Muscle of leg (tissue), 11 donors: ENCODE data around the gene PLOD3. TPM values are rescaled to one million over a fixed set of nuclear protein-coding genes. Genes with fewer than 3 reads are reported as not detected.
A peak's percentile ranks its signal among the peaks of the same experiment; 100 is the strongest.

Source experiments
- DNase-seq: peaks from one replicate; pipeline ENCODE4 v3.0.0; 2013
- H3K27ac ChIP-seq: one replicate; pipeline ENCODE4 v1.5.1; 2013; ENCODE audit warnings: mild to moderate bottlenecking, low read length, control low read depth
- H3K27me3 ChIP-seq: one replicate; pipeline ENCODE4 v1.6.1; 2013; ENCODE audit warnings: low read length; ENCODE audit not compliant: control insufficient read depth, insufficient read depth
- H3K36me3 ChIP-seq: one replicate; pipeline ENCODE4 v1.6.1; 2013; ENCODE audit warnings: low read length; ENCODE audit not compliant: control insufficient read depth, insufficient read depth
- H3K4me1 ChIP-seq: one replicate; pipeline ENCODE4 v1.6.1; 2013; ENCODE audit warnings: low read length; ENCODE audit not compliant: control insufficient read depth, insufficient read depth
- H3K4me3 ChIP-seq: one replicate; pipeline ENCODE4 v1.5.1; 2013; ENCODE audit warnings: low read length, control low read depth
- H3K9me3 ChIP-seq: replicated peaks from 2 replicates; pipeline ENCODE4 v1.6.1; 2013; ENCODE audit warnings: low read depth, low read length; ENCODE audit not compliant: control insufficient read depth
- WGBS: methylation state at CpG from one replicate; pipeline ENCODE4 v1.1.5; 2013; ENCODE audit warnings: missing lambda C conversion rate; ENCODE audit not compliant: insufficient coverage; 5-methylcytosine and 5-hydroxymethylcytosine counted together
- polyA plus RNA-seq, 8 donors: library from polyadenylated mRNA; unstranded; fragments of 120-200 nt; gene quantifications; one replicate each; pipeline versions ENCODE4 v1.2.1 to v1.2.3, GENCODE V29; 2013; ENCODE audit warnings: inconsistent platforms in 1 of 8, low replicate concordance in 1 of 8; ENCODE audit not compliant: insufficient read length in 8 of 8, insufficient read depth in 1 of 8
- total RNA-seq: library from RNA; stranded (reverse); fragments of 120-200 nt; gene quantifications from one replicate; pipeline ENCODE4 v1.2.4, GENCODE V29; 2013

Gene PLOD3
- total and polyA plus RNA-seq, 9 donors, result 24.8 to 78.2 (median 51.0) TPM

DNA sequence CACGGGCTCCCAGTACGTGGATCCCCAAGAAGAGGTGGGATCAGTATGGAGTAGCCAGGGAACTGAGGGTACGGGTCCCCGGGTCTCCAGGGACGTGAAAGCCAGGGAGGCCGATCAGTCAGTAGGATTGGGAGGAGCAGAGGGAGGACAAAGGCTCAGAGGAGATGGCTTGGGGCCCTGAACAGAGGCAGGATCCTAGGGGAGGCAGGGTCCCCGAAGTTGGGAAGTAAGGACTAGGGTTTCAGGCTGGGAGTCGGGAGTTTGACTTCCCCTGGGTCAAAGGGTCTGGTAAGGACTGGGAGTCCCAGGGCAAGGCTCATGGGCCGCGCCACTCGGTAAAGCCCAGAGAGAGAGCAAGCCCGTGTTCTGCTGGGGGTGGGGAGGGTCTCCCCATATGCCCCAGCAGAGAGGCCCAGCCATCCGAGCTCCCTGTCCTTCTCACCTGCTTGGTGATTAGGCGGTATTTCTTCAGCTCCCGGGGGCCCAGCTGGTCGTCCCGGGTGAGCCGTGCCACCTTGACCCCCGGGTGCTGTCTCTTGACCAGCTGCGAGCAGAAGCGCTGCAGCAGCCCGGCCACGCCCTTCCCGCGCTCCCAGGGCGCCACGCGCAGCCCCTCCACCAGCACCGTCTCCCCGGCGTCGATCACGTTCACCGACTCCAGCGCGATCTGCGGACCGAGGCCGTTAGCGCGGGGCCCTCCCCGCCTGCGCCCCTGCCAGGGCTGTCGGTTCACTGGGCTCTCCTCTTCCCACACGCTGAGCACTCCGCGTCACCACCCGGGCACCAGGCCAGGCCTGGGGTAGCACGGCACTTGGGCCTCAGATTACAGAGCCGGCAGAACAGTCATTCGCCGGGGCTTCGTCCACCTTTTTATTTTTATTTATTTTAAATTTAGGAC, 44.3 kb downstream of the PLOD3 start:
- H3K9me3 ChIP-seq, result no peaks in the 10 kb centered on the region
- no peak overlapping the region for H3K4me3 ChIP-seq
- H3K36me3 ChIP-seq, result no peaks in the 10 kb centered on the region
- WGBS, result under 1% methylated on average over 44 of the region's 53 CpGs
- H3K27ac ChIP-seq, result no peak overlapping the region
- peaks cover 100% of the 10 kb centered on the region for H3K27me3 ChIP-seq
- peak; percentile 37 for DNase-seq
- H3K4me1 ChIP-seq, result peaks cover 22% of the 10 kb centered on the region

DNA sequence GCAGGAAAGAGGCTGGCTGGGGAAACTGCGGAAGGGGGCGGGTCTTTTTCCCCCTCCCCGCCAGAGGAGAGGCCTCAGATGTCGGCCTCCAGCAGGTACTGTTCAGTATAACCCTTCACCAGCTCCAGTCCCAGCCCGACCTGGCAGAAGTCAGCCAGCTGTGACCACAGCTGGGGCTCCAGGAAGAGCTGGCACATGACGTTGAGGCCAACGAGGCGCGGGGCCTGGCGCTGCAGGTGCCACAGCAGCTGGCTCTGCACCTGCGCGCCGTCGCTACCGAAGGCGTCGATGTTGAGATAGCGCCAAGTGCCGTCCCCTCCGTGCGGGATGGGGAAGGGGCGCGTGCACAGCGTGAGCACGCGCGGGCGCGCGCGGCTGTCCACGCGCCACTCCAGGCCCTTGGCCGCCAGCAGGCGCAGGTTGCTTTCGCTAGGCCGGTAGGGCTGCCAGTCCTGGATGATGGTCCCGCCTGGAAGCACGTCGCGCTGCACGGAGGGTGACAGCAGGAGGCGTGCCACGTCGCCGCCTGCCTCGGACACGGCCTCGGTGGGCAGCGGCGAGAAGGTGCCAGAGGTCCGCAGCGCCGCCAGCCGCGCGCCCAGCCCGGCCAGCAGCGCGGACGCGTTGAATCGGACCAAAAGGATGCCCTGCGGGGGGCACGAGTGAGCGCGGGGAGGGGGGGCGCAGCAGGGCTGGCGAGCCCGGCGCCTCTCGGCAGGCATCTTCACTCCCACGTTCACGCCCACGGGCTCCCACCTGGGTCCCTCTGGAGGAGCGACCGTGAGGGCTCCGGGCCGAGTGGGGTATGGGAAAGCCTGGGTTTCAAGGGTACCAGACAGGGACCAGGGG, 45.2 kb downstream of the PLOD3 start:
- no peak for DNase-seq
- Histone ChIP-seq H3K4me1 (peaks cover 22% of the 10 kb centered on the region), H3K27me3 (peaks cover 100% of the 10 kb centered on the region), H3K4me3 (no peak overlapping the region), H3K9me3 (no peaks in the 10 kb centered on the region), H3K36me3 (no peaks in the 10 kb centered on the region), H3K27ac (no peak overlapping the region)
- under 1% methylated on average over 77 of the region's 79 CpGs for WGBS

DNA sequence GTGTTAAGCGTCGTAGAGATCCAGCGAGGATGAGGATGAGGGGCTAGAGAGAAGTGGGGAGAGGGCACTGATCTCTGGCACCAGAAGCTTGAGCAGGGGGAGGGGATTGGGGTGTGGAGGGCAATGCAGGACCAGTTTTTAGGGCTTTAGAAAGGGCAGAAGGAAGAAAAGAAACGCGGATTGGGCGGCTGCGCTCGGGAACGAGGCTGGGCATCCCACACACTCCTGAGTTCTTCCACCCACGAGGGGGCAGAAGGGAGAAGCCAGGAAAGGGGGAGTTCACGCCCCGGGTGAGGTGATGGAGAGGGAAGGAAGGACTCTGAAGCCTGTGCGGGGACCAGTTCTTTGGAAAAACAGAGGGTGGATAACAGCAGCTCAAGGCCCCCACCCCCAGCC, 45.9 kb downstream of the PLOD3 start:
- no peaks in the 10 kb centered on the region for H3K36me3 ChIP-seq
- H3K4me3 ChIP-seq, result no peak overlapping the region
- no peak overlapping the region for H3K27ac ChIP-seq
- peaks cover 100% of the 10 kb centered on the region for H3K27me3 ChIP-seq
- no peak for DNase-seq
- H3K9me3 ChIP-seq, result no peaks in the 10 kb centered on the region
- H3K4me1 ChIP-seq, result peaks cover 22% of the 10 kb centered on the region
- 6% methylated on average over 2 of the region's 13 CpGs for WGBS

DNA sequence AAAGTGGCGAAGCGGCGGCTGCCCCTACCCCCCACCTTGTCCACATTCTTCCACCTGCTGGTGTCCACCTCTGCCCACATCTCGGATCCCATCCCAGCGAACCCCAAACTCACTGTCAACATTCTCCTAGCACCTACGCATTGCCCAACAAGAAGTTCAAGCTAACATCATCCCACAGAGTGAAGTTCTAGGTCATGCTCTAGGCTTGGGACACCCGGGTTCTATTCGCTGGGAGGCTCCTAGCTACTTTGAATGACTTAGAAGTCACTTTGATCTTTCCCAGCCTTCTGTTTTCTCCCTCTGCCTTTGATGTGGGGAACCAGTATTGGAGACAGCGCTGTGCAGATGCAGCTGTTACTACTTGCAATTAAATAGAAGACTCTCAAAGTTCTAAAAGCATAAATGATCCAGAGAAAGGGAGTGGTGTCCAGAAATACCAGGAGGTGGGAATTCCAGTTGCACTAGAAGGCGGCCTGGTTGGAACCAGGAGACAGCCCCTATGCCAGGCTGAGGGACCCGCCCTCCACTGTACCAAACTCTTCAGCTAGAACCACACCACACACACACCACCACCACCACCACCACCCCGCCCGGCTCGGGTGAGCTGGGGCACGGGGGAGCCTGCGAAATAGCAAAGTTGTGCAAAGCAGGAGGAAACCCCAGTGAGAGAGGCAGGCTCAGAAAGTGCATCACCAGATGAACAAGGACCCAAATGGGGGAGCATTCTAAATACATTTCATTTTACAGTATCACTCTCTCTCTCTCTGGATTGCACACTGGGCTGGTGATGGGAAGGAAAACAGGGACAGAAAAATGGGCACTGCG, 46.6 kb downstream of the PLOD3 start:
- no peak for DNase-seq
- no peaks in the 10 kb centered on the region for H3K9me3 ChIP-seq
- peaks cover 24% of the 10 kb centered on the region for H3K4me1 ChIP-seq
- H3K4me3 ChIP-seq, result no peak overlapping the region
- H3K27ac ChIP-seq, result no peak overlapping the region
- peaks cover 100% of the 10 kb centered on the region for H3K27me3 ChIP-seq
- no peaks in the 10 kb centered on the region for H3K36me3 ChIP-seq
- WGBS, result 4% methylated on average over 13 of the region's 17 CpGs

DNA sequence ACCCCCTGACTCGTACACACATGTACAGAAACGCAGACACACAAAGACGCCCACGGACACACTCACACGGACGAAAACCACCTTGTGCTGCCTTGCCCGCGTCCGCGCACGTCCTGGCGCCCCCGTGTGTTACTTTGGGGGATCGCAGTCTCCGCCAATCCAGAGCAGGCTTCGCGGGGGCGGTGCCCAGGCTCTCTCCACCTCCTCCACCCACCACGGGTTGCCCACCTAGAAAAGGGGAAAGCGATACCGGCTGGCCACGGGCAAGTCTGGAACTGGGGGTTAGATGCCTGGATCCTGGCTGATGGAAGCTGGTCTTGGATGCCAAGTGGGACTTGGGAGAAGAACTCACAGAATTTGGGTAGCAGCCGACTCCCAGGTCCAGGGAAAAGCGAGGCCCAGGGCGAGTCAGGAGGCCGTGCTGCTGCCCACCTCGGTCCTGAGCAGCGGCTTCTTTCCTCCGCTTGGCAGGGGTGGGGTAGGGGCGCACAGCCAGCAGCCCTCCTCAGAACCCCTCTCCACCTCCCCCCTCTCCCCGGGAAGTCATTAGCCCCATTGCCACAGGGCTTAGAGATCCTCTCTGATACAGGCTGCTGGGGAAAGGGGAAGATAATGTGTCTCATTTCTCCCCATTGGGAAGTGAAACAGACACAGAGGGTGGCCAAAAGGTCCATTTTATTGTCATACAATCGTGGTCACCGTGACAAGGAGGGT, 47.4 kb downstream of the PLOD3 start:
- Histone ChIP-seq H3K9me3 (no peaks in the 10 kb centered on the region), H3K36me3 (no peaks in the 10 kb centered on the region), H3K4me1 (peaks cover 33% of the 10 kb centered on the region), H3K27ac (no peak overlapping the region), H3K27me3 (peaks cover 100% of the 10 kb centered on the region), H3K4me3 (no peak overlapping the region)
- 5% methylated on average over 4 of the region's 33 CpGs for WGBS
- DNase-seq, result peak; percentile 49

DNA sequence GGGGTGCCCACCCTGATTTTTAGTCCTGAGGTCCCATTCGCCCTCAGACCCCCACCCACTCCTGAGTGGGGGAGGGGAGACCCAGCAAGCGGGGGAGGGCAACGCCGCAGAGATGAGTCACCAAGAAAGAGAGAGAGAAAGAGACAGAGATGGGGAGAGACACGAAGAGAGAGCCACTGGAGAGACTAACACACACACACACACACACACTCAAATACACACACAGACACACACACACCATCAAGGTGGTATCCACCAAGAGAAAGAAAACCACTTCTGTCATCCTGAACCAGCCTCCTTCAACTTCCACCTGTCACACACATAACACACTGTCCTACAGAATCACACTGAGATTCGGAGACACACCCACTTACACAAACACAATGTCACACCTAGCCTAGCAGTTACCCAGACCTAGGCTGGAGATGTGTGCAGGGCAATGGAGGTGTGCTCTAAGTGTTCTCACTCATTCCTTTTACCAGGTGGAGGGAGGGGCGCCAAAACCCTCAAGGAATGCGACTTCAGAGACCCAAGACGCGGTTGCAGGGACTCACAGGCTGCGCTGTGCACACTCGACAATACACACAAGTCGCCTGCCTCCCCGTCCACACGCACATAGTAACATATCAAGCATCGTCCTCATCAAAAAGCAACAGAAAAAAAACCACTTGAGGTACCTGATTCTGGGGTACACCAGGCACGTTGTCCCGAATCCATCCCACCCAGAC, 48.1 kb downstream of the PLOD3 start:
- Histone ChIP-seq H3K4me1 (peaks cover 40% of the 10 kb centered on the region), H3K36me3 (no peaks in the 10 kb centered on the region), H3K4me3 (no peak overlapping the region), H3K27me3 (peaks cover 100% of the 10 kb centered on the region), H3K27ac (no peak overlapping the region), H3K9me3 (no peaks in the 10 kb centered on the region)
- 3% methylated on average over 7 of the region's 18 CpGs for WGBS
- DNase-seq, result no peak

DNA sequence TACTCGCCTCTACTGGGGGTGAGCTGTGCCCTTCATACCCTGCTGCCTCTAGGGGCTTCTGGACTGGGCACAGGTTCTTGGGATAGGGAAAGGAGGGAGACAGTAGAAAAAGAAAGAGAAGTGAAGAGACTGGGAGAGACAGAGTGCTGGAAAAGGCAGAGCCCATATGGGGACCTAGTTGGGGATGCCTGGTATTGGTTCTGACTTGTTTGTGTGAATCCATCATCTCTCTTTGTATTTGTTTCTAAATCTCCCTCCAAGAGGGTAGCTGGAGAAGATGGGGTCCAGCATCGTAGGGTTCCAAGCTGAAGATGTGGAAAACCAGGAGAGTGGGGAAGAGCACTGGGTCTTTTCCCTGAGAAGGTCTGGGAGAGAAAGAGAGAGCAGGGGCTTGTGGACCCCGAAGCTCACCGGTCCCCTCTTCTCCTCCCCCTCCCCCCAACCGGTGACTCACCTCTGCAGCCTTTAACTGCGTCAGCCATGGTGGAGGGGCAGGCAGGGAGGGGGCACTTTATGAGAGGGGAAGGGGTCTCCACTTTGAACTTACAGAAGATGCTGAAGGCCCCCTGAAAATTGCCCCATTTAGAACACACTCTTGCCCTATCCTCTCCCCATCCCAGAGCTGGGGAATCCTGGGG, 48.9 kb downstream of the PLOD3 start:
- no peaks in the 10 kb centered on the region for H3K36me3 ChIP-seq
- no peak for DNase-seq
- WGBS, result no CpG with 5 or more reads among the region's 6 CpGs
- H3K9me3 ChIP-seq, result no peaks in the 10 kb centered on the region
- H3K4me3 ChIP-seq, result no peak overlapping the region
- H3K27ac ChIP-seq, result no peak overlapping the region
- H3K27me3 ChIP-seq, result peaks cover 100% of the 10 kb centered on the region
- H3K4me1 ChIP-seq, result peaks cover 43% of the 10 kb centered on the region

DNA sequence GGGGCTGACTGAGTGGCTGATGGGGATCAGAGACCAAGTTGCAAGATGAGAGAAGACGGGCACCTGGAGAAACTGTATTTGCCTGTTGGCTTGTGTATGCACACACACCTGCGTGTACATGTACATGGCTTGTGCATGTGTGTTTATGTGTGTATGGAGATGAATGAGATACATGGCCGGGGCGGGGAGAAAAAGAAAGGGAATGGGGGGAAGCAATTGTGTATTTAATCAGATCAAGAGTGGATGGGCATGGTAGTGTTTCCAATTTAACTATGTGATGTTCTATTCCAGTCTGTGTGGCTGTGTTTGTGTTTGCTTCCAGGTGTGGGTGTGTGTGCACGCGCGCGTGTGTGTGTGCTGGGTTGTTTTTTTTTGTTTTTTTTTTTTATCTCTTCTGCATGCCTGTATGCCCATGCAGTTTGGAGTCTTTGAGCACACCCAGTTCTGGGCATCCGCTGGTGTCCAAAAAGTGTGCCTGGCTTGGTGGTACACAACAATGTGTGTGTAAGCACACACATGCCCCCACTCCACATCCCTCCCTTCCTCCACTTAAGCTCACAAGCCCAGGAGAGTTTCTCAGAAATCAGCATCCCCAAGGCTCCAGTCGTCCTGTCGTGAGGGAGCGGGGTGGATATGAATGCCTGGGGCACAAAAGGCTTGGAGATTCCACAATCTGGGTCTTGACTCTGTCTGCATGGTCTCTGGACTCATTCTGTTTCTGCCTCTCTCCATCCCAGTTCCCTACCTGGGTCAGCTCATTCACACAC, 49.6 kb downstream of the PLOD3 start:
- no peak for DNase-seq
- Histone ChIP-seq H3K27me3 (peaks cover 99% of the 10 kb centered on the region), H3K27ac (no peak overlapping the region), H3K9me3 (no peaks in the 10 kb centered on the region), H3K4me1 (peaks cover 39% of the 10 kb centered on the region), H3K36me3 (no peaks in the 10 kb centered on the region), H3K4me3 (no peak overlapping the region)
- WGBS, result 2% methylated on average over 5 of the region's 12 CpGs
